ENCODE results near the gene ELF2. TPM values are rescaled to one million over a fixed set of nuclear protein-coding genes. Genes with fewer than 3 reads are reported as not detected.

ELF2 gene
- total and polyA plus RNA-seq, 9 donors = 28.8 to 66.8 (median 51.1) TPM

DNA sequence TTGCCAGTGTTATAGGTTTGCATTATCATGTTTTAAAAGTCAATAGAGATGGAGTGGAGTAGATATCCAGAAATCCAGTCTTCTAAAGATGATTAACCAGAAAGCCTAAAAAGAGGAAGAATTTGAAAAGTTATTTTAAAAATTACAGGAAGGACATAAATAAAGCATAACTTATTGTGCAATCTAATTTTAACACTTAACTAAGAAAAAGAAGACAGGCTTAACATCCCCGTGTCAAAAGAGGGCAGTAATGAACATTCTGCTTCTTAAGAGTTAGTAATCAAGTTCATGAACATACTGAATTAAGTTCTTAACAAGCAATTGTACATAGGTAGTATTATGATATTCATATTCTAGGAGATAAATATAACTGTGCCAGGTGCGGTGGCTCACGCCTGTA, 39.3 kb downstream of the ELF2 start:
- Histone ChIP-seq H3K27me3 (no peaks in the 10 kb centered on the region), H3K4me1 (ENCODE audit: insufficient read depth) (peaks cover 1% of the 10 kb centered on the region), H3K9me3 (no peaks in the 10 kb centered on the region), H3K36me3 (no peaks in the 10 kb centered on the region), H3K27ac (no peak overlapping the region), H3K4me3 (no peak overlapping the region)
- 94 to 98% (median 94%) methylated on average over 3 of the region's 3 CpGs for WGBS, 3 donors
- intact Hi-C loops (cut with DNase I) = no loop called here
- DNase-seq = no peak
- TF ChIP-seq EP300 (IDR thresholded peaks at IDR 0.05) (no peak), POLR2A (IDR thresholded peaks at IDR 0.05) (no peak)
- TF ChIP-seq, protein P1, sequence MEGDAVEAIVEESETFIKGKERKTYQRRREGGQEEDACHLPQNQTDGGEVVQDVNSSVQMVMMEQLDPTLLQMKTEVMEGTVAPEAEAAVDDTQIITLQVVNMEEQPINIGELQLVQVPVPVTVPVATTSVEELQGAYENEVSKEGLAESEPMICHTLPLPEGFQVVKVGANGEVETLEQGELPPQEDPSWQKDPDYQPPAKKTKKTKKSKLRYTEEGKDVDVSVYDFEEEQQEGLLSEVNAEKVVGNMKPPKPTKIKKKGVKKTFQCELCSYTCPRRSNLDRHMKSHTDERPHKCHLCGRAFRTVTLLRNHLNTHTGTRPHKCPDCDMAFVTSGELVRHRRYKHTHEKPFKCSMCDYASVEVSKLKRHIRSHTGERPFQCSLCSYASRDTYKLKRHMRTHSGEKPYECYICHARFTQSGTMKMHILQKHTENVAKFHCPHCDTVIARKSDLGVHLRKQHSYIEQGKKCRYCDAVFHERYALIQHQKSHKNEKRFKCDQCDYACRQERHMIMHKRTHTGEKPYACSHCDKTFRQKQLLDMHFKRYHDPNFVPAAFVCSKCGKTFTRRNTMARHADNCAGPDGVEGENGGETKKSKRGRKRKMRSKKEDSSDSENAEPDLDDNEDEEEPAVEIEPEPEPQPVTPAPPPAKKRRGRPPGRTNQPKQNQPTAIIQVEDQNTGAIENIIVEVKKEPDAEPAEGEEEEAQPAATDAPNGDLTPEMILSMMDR (IDR thresholded peaks at IDR 0.05) = no peak

DNA sequence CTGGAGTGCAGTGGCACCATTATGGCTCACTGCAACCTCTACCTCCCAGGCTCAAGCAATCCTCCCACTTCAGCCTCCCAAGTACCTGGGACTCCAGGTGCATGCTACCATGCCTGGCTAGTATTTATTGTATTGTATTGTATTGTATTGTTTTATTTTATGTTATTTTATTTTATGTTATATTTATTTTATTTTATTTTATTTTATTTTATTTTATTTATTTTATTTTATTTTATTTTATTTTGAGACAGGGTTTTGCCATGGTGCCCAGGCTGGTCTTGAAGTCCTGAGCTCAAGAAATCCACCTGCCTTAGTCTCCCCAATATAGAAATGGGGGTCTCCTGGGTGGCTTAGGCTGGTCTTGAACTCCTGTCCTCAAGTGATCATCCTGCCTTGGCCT, 42.6 kb downstream of the ELF2 start:
- H3K27ac ChIP-seq = no peak overlapping the region
- H3K4me3 ChIP-seq = no peak overlapping the region
- peaks cover 2% of the 10 kb centered on the region for H3K4me1 ChIP-seq (ENCODE audit: insufficient read depth)
- TF ChIP-seq EP300 (IDR thresholded peaks at IDR 0.05) = no peak
- TF ChIP-seq, protein P1 (IDR thresholded peaks at IDR 0.05) = no peak
- TF ChIP-seq POLR2A (IDR thresholded peaks at IDR 0.05) = no peak
- H3K27me3 ChIP-seq = no peaks in the 10 kb centered on the region
- DNase-seq = no peak
- no peaks in the 10 kb centered on the region for H3K36me3 ChIP-seq
- H3K9me3 ChIP-seq = no peaks in the 10 kb centered on the region
- intact Hi-C loops (cut with DNase I) = no loop called here

DNA sequence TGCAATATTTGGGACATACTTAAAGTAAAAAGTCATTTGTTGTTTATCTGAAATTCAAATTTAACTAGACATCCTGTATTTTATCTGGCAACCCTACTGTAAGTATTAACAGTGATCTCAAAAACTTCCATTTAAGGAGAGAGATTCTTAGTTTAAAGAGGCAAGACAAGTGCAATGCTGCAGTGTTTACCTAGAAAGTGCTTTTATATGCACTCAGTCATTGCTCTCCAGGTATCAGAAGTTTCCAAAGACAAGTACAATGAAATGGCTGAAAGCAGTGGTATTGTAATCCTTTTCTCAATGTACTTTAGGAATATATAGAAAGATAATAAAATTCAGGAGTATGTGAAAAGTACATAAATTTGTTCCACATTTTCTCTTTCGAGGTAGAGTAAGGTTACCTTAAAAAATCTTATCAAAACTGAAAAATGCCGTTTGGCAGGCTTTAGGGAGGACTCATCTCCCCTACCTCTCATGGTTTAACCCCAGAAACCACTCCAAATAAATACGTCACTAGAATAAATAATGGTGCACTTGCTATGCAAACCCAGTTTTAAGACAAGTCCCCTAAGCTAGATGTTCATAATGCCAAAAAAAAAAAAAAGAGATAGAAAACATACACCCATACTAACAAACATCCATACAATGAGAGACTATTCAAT, 45.7 kb downstream of the ELF2 start:
- 70 to 74% (median 72%) methylated on average over 3 of the region's 3 CpGs for WGBS, 3 donors
- Histone ChIP-seq H3K9me3 (no peaks in the 10 kb centered on the region), H3K36me3 (no peaks in the 10 kb centered on the region), H3K27ac (no peak overlapping the region), H3K4me1 (ENCODE audit: insufficient read depth) (peaks cover 2% of the 10 kb centered on the region), H3K4me3 (no peak overlapping the region), H3K27me3 (no peaks in the 10 kb centered on the region)
- intact Hi-C loops (cut with DNase I) = no loop called here
- TF ChIP-seq, protein P1 (IDR thresholded peaks at IDR 0.05) = no peak
- TF ChIP-seq EP300 (IDR thresholded peaks at IDR 0.05) (no peak), POLR2A (IDR thresholded peaks at IDR 0.05) (no peak)
- no peak for DNase-seq

DNA sequence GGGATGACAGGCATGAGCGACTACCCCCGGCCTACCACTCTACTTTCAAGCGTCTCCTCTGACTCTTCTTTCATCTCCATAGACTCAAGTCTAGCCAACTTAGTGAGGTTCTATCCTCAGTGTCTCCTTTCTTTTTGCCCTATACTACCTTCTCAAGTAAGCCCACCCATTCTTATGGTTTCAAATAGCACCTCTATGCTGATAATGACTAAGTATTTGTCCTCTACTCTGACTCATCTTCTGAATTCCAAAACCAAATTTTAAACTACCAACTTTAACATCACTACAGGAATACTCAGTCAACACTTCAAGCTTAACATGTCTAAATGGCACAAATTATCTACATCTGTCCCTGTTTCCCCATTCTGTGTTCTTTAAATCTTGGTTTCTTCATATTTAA, 47.8 kb downstream of the ELF2 start:
- whole genome bisulfite sequencing, 3 donors = 78 to 97% (median 85%) methylated on average over 3 of the region's 3 CpGs
- Histone ChIP-seq H3K27me3 (no peaks in the 10 kb centered on the region), H3K4me1 (ENCODE audit: insufficient read depth) (peaks cover 2% of the 10 kb centered on the region), H3K36me3 (no peaks in the 10 kb centered on the region), H3K4me3 (no peak overlapping the region), H3K9me3 (no peaks in the 10 kb centered on the region), H3K27ac (no peak overlapping the region)
- TF ChIP-seq, protein P1 (IDR thresholded peaks at IDR 0.05) = no peak
- no peak for TF ChIP-seq EP300 (IDR thresholded peaks at IDR 0.05)
- no peak for TF ChIP-seq POLR2A (IDR thresholded peaks at IDR 0.05)
- intact Hi-C loops (cut with DNase I) = no loop called here
- no peak for DNase-seq
